H1 (cell line): ENCODE results near the gene OR2F1. TPM values are rescaled to one million over a fixed set of nuclear protein-coding genes. Genes with fewer than 3 reads are reported as not detected.

Experiments
- CTCF ChIA-PET: fragments of 300-600 bp; sonication (Branson Sonifier 250); formaldehyde crosslinking; loops from one replicate; lab custom pipeline; 2021; ENCODE audit not compliant: partially characterized antibody; lab: Charles Lee
- POLR2A ChIA-PET: fragments of 300-600 bp; sonication (Branson Sonifier 250); formaldehyde crosslinking; loops from one replicate; lab custom pipeline; 2021; ENCODE audit warnings: inconsistent platforms; ENCODE audit not compliant: partially characterized antibody; lab: Charles Lee
- DNase-seq, 2 experiments: peaks; one replicate each; pipeline versions ENCODE4 v3.0.0 to v3.0.0-alpha.2; 2010 to 2022; ENCODE audit warnings: low spot score in 2 of 2, low read depth in 1 of 2, mixed read lengths in 1 of 2
- FAIRE-seq: peaks from 2 replicates; lab custom pipeline; 2011; peaks lifted over from hg19 to GRCh38; lab: Jason Lieb, UNC
- H2AFZ ChIP-seq: 2 replicates; pipeline ENCODE4 v1.8.1; 2012; ENCODE audit warnings: low read length, inconsistent platforms
- H2AK5ac ChIP-seq: 2 replicates; pipeline ENCODE4 v1.6.1; 2013; ENCODE audit warnings: low read depth, low read length
- H2BK120ac ChIP-seq: replicated peaks from 2 replicates; pipeline ENCODE3; 2013; ENCODE audit warnings: low read depth, low read length, inconsistent platforms
- H2BK12ac ChIP-seq: 2 replicates; pipeline ENCODE4 v1.6.1; 2013; ENCODE audit warnings: low read depth, low read length
- H2BK15ac ChIP-seq: 2 replicates; pipeline ENCODE4 v1.6.1; 2013; ENCODE audit warnings: low read length
- H2BK20ac ChIP-seq: 2 replicates; pipeline ENCODE4 v1.6.1; 2013; ENCODE audit warnings: low read length
- H2BK5ac ChIP-seq: 2 replicates; pipeline ENCODE4 v1.6.1; 2013; ENCODE audit warnings: low read depth, low read length
- H3K14ac ChIP-seq: 2 replicates; pipeline ENCODE4 v1.6.1; 2013; ENCODE audit warnings: inconsistent platforms; ENCODE audit not compliant: insufficient read length
- H3K18ac ChIP-seq: 2 replicates; pipeline ENCODE4 v1.6.1; 2013; ENCODE audit warnings: low read length; ENCODE audit errors: extremely low read depth
- H3K23ac ChIP-seq: 2 replicates; pipeline ENCODE4 v1.6.1; 2013; ENCODE audit warnings: inconsistent platforms; ENCODE audit not compliant: insufficient read length
- H3K23me2 ChIP-seq: 2 replicates; pipeline ENCODE4 v1.6.1; 2013; ENCODE audit warnings: low read depth, low read length
- H3K27ac ChIP-seq: 2 replicates; pipeline ENCODE4 v1.6.1; 2011; ENCODE audit warnings: low read depth, low read length, inconsistent platforms
- H3K27me3 ChIP-seq, 4 experiments: replicated peaks in 1 of 4; 1 replicate in 1 of 4; 2 replicates in 3 of 4; pipeline versions ENCODE4 v1.6.1 to v1.8.1; 2011 to 2013; ENCODE audit warnings: low read length in 3 of 4, mild to moderate bottlenecking in 3 of 4, inconsistent platforms in 2 of 4, mixed read lengths in 2 of 4, moderate library complexity in 1 of 4; ENCODE audit not compliant: control insufficient read depth in 3 of 4, insufficient read depth in 3 of 4; ENCODE audit errors: extremely low read depth in 1 of 4
- H3K36me3 ChIP-seq, 4 experiments: 2 replicates each; pipeline versions ENCODE4 v1.6.1 to v1.8.1; 2011 to 2013; ENCODE audit warnings: mild to moderate bottlenecking in 4 of 4, low read length in 3 of 4, moderate library complexity in 2 of 4, control low read depth in 1 of 4, inconsistent platforms in 1 of 4; ENCODE audit not compliant: insufficient read depth in 4 of 4, control insufficient read depth in 2 of 4
- H3K4ac ChIP-seq: replicated peaks from 2 replicates; pipeline ENCODE3; 2013; ENCODE audit warnings: low read length, low read depth, mixed read lengths, inconsistent platforms; ENCODE audit not compliant: insufficient read length
- H3K4me1 ChIP-seq, 4 experiments: replicated peaks in 1 of 4; 1 replicate in 1 of 4; 2 replicates in 3 of 4; pipeline versions ENCODE4 v1.6.1 to v1.8.1; 2011 to 2013; ENCODE audit warnings: low read length in 3 of 4, inconsistent platforms in 2 of 4, mixed read lengths in 1 of 4; ENCODE audit not compliant: insufficient read depth in 4 of 4, control insufficient read depth in 3 of 4
- H3K4me2 ChIP-seq, 2 experiments: 2 replicates each; pipeline versions ENCODE4 v1.6.1 to v1.8.1; 2011 to 2013; ENCODE audit warnings: low read depth in 2 of 2, low read length in 2 of 2, control low read depth in 1 of 2, inconsistent platforms in 1 of 2, mild to moderate bottlenecking in 1 of 2; ENCODE audit not compliant: insufficient read depth in 1 of 2
- H3K4me3 ChIP-seq, 4 experiments: fragments of 200-600, 300-600 bp in 1 of 4; sonication (generic), shearing (Covaris generic), sonication (Bioruptor Twin) in 1 of 4; 2 replicates each; pipeline versions ENCODE4 v1.5.1 to v1.8.1; 2011 to 2016; ENCODE audit warnings: low read length in 4 of 4, low read depth in 3 of 4, control low read depth in 2 of 4, inconsistent platforms in 2 of 4, mild to moderate bottlenecking in 2 of 4, mixed read lengths in 1 of 4, moderate library complexity in 1 of 4; ENCODE audit not compliant: insufficient read depth in 2 of 4; ENCODE audit errors: extremely low read depth in 1 of 4
- H3K56ac ChIP-seq: replicated peaks from 2 replicates; pipeline ENCODE3; 2013; ENCODE audit warnings: low read depth, mild to moderate bottlenecking, mixed read lengths, low read length, inconsistent platforms; ENCODE audit not compliant: insufficient read length
- H3K79me1 ChIP-seq: 2 replicates; pipeline ENCODE4 v1.6.1; 2013; ENCODE audit warnings: low read depth, low read length, control low read depth
- H3K79me2 ChIP-seq, 2 experiments: 2 replicates each; pipeline versions ENCODE4 v1.6.1 to v1.8.1; 2012 to 2013; ENCODE audit warnings: low read length in 2 of 2, mild to moderate bottlenecking in 2 of 2, inconsistent platforms in 1 of 2; ENCODE audit not compliant: insufficient read depth in 2 of 2, control insufficient read depth in 1 of 2
- H3K9ac ChIP-seq, 4 experiments: replicated peaks in 1 of 4; 1 replicate in 1 of 4; 2 replicates in 3 of 4; pipeline versions ENCODE4 v1.6.1 to v1.8.1; 2011 to 2013; ENCODE audit warnings: low read depth in 3 of 4, low read length in 3 of 4, control low read depth in 2 of 4, mild to moderate bottlenecking in 2 of 4, moderate library complexity in 2 of 4, inconsistent platforms in 1 of 4; ENCODE audit errors: extremely low read depth in 1 of 4
- H3K9me3 ChIP-seq, 2 experiments: 2 replicates each; pipeline versions ENCODE4 v1.6.1 to v1.8.1; 2012 to 2013; ENCODE audit warnings: mild to moderate bottlenecking in 2 of 2, moderate library complexity in 2 of 2, control low read depth in 1 of 2, inconsistent platforms in 1 of 2, low read depth in 1 of 2, low read length in 1 of 2, mixed read lengths in 1 of 2; ENCODE audit not compliant: insufficient read depth in 2 of 2
- H4K20me1 ChIP-seq, 2 experiments: replicated peaks in 1 of 2; 2 replicates each; pipeline versions ENCODE3 to v1.8.1; 2011 to 2013; ENCODE audit warnings: inconsistent platforms in 2 of 2, low read length in 2 of 2, mild to moderate bottlenecking in 1 of 2; ENCODE audit not compliant: insufficient read depth in 2 of 2, control insufficient read depth in 1 of 2
- H4K5ac ChIP-seq: 2 replicates; pipeline ENCODE4 v1.6.1; 2013; ENCODE audit warnings: low read length, low read depth, mixed read lengths, inconsistent platforms; ENCODE audit not compliant: insufficient read length
- H4K8ac ChIP-seq: 2 replicates; pipeline ENCODE4 v1.8.0; 2013; ENCODE audit warnings: mild to moderate bottlenecking, moderate library complexity, low read length, inconsistent platforms; ENCODE audit not compliant: insufficient read depth; ENCODE audit errors: extremely low read depth
- H4K91ac ChIP-seq: replicated peaks from 2 replicates; pipeline ENCODE3; 2013; ENCODE audit warnings: low read length, mixed read lengths, inconsistent platforms; ENCODE audit not compliant: insufficient read length
- MAFK ChIP-seq: IDR thresholded peaks from 2 replicates; pipeline ENCODE4 v1.6.1; 2012; ENCODE audit warnings: low read depth, mild to moderate bottlenecking, improper control_type of control experiment, low read length
- SIN3A ChIP-seq, 2 experiments: IDR thresholded peaks in 1 of 2; conservative IDR thresholded peaks in 1 of 2; 2 replicates each; pipeline ENCODE4 v1.6.1; 2011 to 2012; ENCODE audit warnings: low read length in 2 of 2, improper control_type of control experiment in 1 of 2, low read depth in 1 of 2, mild to moderate bottlenecking in 1 of 2
- WGBS, 2 experiments: shearing (Covaris generic) in 1 of 2; methylation state at CpG; one replicate each; pipeline versions ENCODE4 v1.1.6 to v1.1.7; 2013 to 2015; ENCODE audit warnings: low lambda C conversion rate in 2 of 2, mixed read lengths in 2 of 2, inconsistent platforms in 1 of 2, low coverage in 1 of 2, missing lambda C conversion rate in 1 of 2; ENCODE audit not compliant: insufficient replicate concordance in 2 of 2, insufficient coverage in 1 of 2, insufficient read length in 1 of 2; ENCODE audit errors: extremely low coverage in 1 of 2, missing lambda C conversion rate in 1 of 2; 5-methylcytosine and 5-hydroxymethylcytosine counted together
- polyA plus RNA-seq, 7 experiments: library from polyadenylated mRNA; depleted of rRNA in 3 of 7; stranded (reverse) in 5 of 7; unstranded in 2 of 7; fragments of >200 nt in 5 of 7; fragments of 200-250 nt in 2 of 7; gene quantifications; 1 replicate in 5 of 7; 2 replicates in 1 of 7; 4 replicates in 1 of 7; pipeline versions ENCODE4 v1.2.1 to v1.2.3, GENCODE V29; 2011 to 2013; ENCODE audit warnings: missing spikeins in 2 of 7, mixed read lengths in 2 of 7
- total RNA-seq: library from RNA; stranded (reverse); fragmentation: NEBNext Ultra II Directional; extraction: Animal tissue kit (Norgen Biotek cat#: 25700); gene quantifications from 2 replicates; pipeline ENCODE4 v1.2.1, GENCODE V29; 2021

The OR2F1 gene
- total and polyA plus RNA-seq, 2 of the 8 experiments (the other 6 are each of a cell fraction or from before 2014, with no cell fraction given): 0.19 TPM; not detected in 1

- H2AK5ac ChIP-seq: no peak within 1 kb of the TSS
- no peak within 1 kb of the TSS for H3K9ac ChIP-seq
- H3K4me1 ChIP-seq: no peaks in the 10 kb centered on the region
- H3K23me2 ChIP-seq: no peaks in the 10 kb centered on the region
- whole genome bisulfite sequencing, 2 experiments: 85% methylated on average over 3 of the region's 3 CpGs; no CpG with 5 or more reads in 1 of the 2 experiments
- H2BK120ac ChIP-seq: no peak within 1 kb of the TSS
- no peaks in the 10 kb centered on the region for H3K27me3 ChIP-seq
- no peak within 1 kb of the TSS for H3K18ac ChIP-seq
- H3K9me3 ChIP-seq: no peaks in the 10 kb centered on the region
- no peak within 1 kb of the TSS for H3K4ac ChIP-seq
- no peak within 1 kb of the TSS for H2BK20ac ChIP-seq
- no peak for DNase-seq
- no peak within 1 kb of the TSS; the same call in 1 of the 2 replicates for H2BK5ac ChIP-seq
- H3K79me2 ChIP-seq: no peaks in the 10 kb centered on the region
- no peak within 1 kb of the TSS for H3K4me3 ChIP-seq
- TF ChIP-seq MAFK (peak; percentile 92), SIN3A (conservative IDR thresholded peaks at IDR 0.05 in 1 of 2, IDR thresholded peaks at IDR 0.05 in 1 of 2; ENCODE audit: low read depth in 1 of 2, low read length in 2 of 2) (no peak)
- TF ChIP-seq, all 59 proteins: peak for 1
- POLR2A ChIA-PET: no interaction called here
- H2AFZ ChIP-seq: peak within 1 kb of the TSS; percentile 55; the same call in 1 of the 2 replicates
- no peak within 1 kb of the TSS for H3K23ac ChIP-seq
- no peaks in the 10 kb centered on the region for H3K36me3 ChIP-seq
- H4K20me1 ChIP-seq: no peaks in the 10 kb centered on the region
- H3K56ac ChIP-seq: no peak within 1 kb of the TSS
- no peak for FAIRE-seq
- no peak within 1 kb of the TSS for H3K4me2 ChIP-seq
- H3K14ac ChIP-seq: no peak within 1 kb of the TSS
- H3K27ac ChIP-seq: no peak within 1 kb of the TSS
- CTCF ChIA-PET: interaction anchor here (1.3 to 1.5 kb wide), 2 partner anchors 31 to 41 kb away, joined by 3 to 5 read pairs; no protein-coding TSS in a partner anchor
- no peak within 1 kb of the TSS for H2BK12ac ChIP-seq
- no peaks in the 10 kb centered on the region for H3K79me1 ChIP-seq
- H2BK15ac ChIP-seq: no peak within 1 kb of the TSS
- H4K5ac ChIP-seq: no peak within 1 kb of the TSS
- H4K8ac ChIP-seq: no peak within 1 kb of the TSS
- no peak within 1 kb of the TSS for H4K91ac ChIP-seq
These were observed 19.9 kb upstream of the OR2F1 start, which contains the start of gene OR2F2 for GRCh38 chr7:143934526-143935325. TSS of gene OR2F2 (plus strand) at chr7:143935233. CDS start at chr7:143935233, 0 bp downstream.
